K562 (cell line): Measurements from ENCODE around the gene SLC34A1. TPM values are rescaled to one million over a fixed set of nuclear protein-coding genes. Genes with fewer than 3 reads are reported as not detected.
A peak's percentile ranks its signal among the peaks of the same experiment; 100 is the strongest.

Experiments used
- EZH2 ChIP-seq: IDR thresholded peaks from 2 replicates; pipeline ENCODE4 v1.6.1; 2012; ENCODE audit warnings: low read depth, mild to moderate bottlenecking, inconsistent platforms, low read length, borderline replicate concordance
- FOSL1 ChIP-seq: fragments of 200-800 bp; sonication (Bioruptor generic); conservative IDR thresholded peaks from 2 replicates; pipeline ENCODE4 v1.6.1; 2016; ENCODE audit warnings: missing genetic modification characterization, missing compliant biosample characterization
- FOXA3 ChIP-seq, 2 experiments: fragments of 450-650 bp in 1 of 2; sonication (generic) in 1 of 2; formaldehyde crosslinking; IDR thresholded peaks in 1 of 2; conservative IDR thresholded peaks in 1 of 2; 2 replicates each; pipeline versions ENCODE4 v1.4.0 to v1.8.0; 2020 to 2022; ENCODE audit warnings: mild to moderate bottlenecking in 2 of 2, missing genetic modification reagents in 1 of 2
- IFI16 ChIP-seq: fragments of 250-450 bp; sonication (Bioruptor Pico); IDR thresholded peaks from 2 replicates; pipeline ENCODE4 v2.1.2; 2022; ENCODE audit warnings: mild to moderate bottlenecking, inconsistent platforms
- KAT2B ChIP-seq: IDR thresholded peaks from one replicate; pipeline ENCODE4 v1.6.1; 2012; ENCODE audit warnings: low read depth, mild to moderate bottlenecking, control low read depth, inconsistent platforms, low read length, moderate library complexity
- NFIC ChIP-seq: fragments of 450-650 bp; IDR thresholded peaks from 2 replicates; pipeline ENCODE4 v1.6.1; 2017; ENCODE audit warnings: mild to moderate bottlenecking, inconsistent platforms
- POLR3G ChIP-seq: IDR thresholded peaks from 2 replicates; pipeline ENCODE4 v1.6.1; 2011; ENCODE audit not compliant: insufficient read length, insufficient replicate concordance; ENCODE audit errors: extremely low read depth
- RFX7 ChIP-seq: fragments of 250-450 bp; sonication (Bioruptor Pico); IDR thresholded peaks from 2 replicates; pipeline ENCODE4 v1.5.1; 2021; ENCODE audit warnings: mild to moderate bottlenecking
- TCFL5 ChIP-seq: fragments of 250-450 bp; sonication (Bioruptor Pico); conservative IDR thresholded peaks from 2 replicates; pipeline ENCODE4 v1.6.1; 2021; ENCODE audit warnings: mild to moderate bottlenecking, moderate library complexity, matching md5 sums
- TGIF2 ChIP-seq: sonication (generic); formaldehyde crosslinking; IDR thresholded peaks from 2 replicates; pipeline ENCODE4 v1.8.1; 2022; ENCODE audit warnings: mild to moderate bottlenecking, missing genetic modification reagents, moderate library complexity
- XRCC4 ChIP-seq: IDR thresholded peaks from one replicate; pipeline ENCODE4 v1.6.1; 2011; ENCODE audit not compliant: insufficient read depth, insufficient read length; ENCODE audit errors: extremely low read depth
- ZBTB7A ChIP-seq: IDR thresholded peaks from 2 replicates; pipeline ENCODE4 v1.6.1; 2011; ENCODE audit warnings: low read depth, mild to moderate bottlenecking, low read length, moderate library complexity, borderline replicate concordance; ENCODE audit not compliant: control insufficient read depth
- ZNF217 ChIP-seq: sonication (generic); formaldehyde crosslinking; IDR thresholded peaks from 2 replicates; pipeline ENCODE4 v1.8.0; 2022; ENCODE audit warnings: mild to moderate bottlenecking, missing genetic modification reagents
- ZNF232 ChIP-seq: sonication (generic); formaldehyde crosslinking; IDR thresholded peaks from 2 replicates; pipeline ENCODE4 v1.8.0; 2022; ENCODE audit warnings: mild to moderate bottlenecking, missing genetic modification reagents
- polyA plus RNA-seq, 8 experiments: library from polyadenylated mRNA; depleted of rRNA in 4 of 8; stranded (reverse) in 5 of 8; unstranded in 3 of 8; fragments of >200 nt; fragmentation: Nextera tagmentation in 2 of 8; fragmentation: Illumina TruSeq in 1 of 8; extraction: Ambion mirVana in 2 of 8; extraction: Trizol in 1 of 8; gene quantifications; 2 replicates each; pipeline versions ENCODE4 v1.2.1 to v1.2.3, GENCODE V29; 2011 to 2014; ENCODE audit warnings: inconsistent platforms in 1 of 8, missing spikeins in 1 of 8
- total RNA-seq, 7 experiments: library from RNA; depleted of rRNA in 6 of 7; stranded (reverse); fragments of >200 nt in 6 of 7; fragmentation: Illumina TruSeq in 2 of 7; extraction: Trizol in 2 of 7; gene quantifications; 2 replicates each; pipeline versions ENCODE4 v1.2.1 to v1.2.3, GENCODE V29; 2011 to 2021; ENCODE audit warnings: low replicate concordance in 1 of 7
- TF ChIP-seq, protein P1 (sequence below): fragments of 200-600 bp; sonication (generic); IDR thresholded peaks from one replicate; pipeline ENCODE4 v1.6.1; 2012; ENCODE audit warnings: mild to moderate bottlenecking, low read depth, low read length, inconsistent platforms
- TF ChIP-seq, protein P2 (sequence below): fragments of 200-800 bp; sonication (Bioruptor generic); IDR thresholded peaks from 2 replicates; pipeline ENCODE4 v1.6.1; 2017; ENCODE audit warnings: missing genetic modification characterization, missing compliant biosample characterization

SLC34A1 gene
- total and polyA plus RNA-seq, 9 of the 15 experiments (the other 6 are each of a cell fraction or from before 2014, with no cell fraction given) = not detected

DNA sequence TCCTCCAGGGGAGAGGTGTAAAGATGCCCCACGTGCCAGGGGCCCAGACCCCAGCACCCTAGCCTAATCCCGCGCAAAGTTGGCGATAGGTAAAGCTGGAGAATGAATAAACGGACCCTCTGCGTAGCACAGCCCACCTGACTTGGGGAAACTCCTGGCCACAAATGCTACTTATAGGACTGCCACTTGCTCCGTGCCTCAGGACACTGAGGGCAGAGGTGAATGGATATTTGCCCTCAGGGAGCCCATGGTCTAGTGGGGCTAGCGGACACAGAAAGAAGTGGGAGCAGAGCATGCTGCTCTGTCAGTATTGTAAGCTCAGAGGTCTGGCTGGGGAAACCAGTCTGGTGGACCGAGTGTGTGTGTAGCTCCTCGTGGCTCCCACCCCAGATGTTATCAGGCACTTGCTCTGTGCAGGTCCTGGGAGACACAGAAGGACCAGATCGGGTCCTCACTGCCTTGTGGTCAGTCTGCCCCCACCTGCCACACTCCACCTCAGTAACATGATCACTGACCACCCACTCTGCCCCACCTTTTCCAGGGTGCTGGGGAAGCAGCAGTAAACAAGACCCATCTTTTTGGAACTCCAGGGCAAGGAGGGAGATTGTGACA is 43.1 kb downstream of the SLC34A1 start (continued):
- TF ChIP-seq, protein P1, sequence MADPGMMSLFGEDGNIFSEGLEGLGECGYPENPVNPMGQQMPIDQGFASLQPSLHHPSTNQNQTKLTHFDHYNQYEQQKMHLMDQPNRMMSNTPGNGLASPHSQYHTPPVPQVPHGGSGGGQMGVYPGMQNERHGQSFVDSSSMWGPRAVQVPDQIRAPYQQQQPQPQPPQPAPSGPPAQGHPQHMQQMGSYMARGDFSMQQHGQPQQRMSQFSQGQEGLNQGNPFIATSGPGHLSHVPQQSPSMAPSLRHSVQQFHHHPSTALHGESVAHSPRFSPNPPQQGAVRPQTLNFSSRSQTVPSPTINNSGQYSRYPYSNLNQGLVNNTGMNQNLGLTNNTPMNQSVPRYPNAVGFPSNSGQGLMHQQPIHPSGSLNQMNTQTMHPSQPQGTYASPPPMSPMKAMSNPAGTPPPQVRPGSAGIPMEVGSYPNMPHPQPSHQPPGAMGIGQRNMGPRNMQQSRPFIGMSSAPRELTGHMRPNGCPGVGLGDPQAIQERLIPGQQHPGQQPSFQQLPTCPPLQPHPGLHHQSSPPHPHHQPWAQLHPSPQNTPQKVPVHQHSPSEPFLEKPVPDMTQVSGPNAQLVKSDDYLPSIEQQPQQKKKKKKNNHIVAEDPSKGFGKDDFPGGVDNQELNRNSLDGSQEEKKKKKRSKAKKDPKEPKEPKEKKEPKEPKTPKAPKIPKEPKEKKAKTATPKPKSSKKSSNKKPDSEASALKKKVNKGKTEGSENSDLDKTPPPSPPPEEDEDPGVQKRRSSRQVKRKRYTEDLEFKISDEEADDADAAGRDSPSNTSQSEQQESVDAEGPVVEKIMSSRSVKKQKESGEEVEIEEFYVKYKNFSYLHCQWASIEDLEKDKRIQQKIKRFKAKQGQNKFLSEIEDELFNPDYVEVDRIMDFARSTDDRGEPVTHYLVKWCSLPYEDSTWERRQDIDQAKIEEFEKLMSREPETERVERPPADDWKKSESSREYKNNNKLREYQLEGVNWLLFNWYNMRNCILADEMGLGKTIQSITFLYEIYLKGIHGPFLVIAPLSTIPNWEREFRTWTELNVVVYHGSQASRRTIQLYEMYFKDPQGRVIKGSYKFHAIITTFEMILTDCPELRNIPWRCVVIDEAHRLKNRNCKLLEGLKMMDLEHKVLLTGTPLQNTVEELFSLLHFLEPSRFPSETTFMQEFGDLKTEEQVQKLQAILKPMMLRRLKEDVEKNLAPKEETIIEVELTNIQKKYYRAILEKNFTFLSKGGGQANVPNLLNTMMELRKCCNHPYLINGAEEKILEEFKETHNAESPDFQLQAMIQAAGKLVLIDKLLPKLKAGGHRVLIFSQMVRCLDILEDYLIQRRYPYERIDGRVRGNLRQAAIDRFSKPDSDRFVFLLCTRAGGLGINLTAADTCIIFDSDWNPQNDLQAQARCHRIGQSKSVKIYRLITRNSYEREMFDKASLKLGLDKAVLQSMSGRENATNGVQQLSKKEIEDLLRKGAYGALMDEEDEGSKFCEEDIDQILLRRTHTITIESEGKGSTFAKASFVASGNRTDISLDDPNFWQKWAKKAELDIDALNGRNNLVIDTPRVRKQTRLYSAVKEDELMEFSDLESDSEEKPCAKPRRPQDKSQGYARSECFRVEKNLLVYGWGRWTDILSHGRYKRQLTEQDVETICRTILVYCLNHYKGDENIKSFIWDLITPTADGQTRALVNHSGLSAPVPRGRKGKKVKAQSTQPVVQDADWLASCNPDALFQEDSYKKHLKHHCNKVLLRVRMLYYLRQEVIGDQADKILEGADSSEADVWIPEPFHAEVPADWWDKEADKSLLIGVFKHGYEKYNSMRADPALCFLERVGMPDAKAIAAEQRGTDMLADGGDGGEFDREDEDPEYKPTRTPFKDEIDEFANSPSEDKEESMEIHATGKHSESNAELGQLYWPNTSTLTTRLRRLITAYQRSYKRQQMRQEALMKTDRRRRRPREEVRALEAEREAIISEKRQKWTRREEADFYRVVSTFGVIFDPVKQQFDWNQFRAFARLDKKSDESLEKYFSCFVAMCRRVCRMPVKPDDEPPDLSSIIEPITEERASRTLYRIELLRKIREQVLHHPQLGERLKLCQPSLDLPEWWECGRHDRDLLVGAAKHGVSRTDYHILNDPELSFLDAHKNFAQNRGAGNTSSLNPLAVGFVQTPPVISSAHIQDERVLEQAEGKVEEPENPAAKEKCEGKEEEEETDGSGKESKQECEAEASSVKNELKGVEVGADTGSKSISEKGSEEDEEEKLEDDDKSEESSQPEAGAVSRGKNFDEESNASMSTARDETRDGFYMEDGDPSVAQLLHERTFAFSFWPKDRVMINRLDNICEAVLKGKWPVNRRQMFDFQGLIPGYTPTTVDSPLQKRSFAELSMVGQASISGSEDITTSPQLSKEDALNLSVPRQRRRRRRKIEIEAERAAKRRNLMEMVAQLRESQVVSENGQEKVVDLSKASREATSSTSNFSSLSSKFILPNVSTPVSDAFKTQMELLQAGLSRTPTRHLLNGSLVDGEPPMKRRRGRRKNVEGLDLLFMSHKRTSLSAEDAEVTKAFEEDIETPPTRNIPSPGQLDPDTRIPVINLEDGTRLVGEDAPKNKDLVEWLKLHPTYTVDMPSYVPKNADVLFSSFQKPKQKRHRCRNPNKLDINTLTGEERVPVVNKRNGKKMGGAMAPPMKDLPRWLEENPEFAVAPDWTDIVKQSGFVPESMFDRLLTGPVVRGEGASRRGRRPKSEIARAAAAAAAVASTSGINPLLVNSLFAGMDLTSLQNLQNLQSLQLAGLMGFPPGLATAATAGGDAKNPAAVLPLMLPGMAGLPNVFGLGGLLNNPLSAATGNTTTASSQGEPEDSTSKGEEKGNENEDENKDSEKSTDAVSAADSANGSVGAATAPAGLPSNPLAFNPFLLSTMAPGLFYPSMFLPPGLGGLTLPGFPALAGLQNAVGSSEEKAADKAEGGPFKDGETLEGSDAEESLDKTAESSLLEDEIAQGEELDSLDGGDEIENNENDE = no peak
- no peak for TF ChIP-seq XRCC4
- TF ChIP-seq, protein P2, sequence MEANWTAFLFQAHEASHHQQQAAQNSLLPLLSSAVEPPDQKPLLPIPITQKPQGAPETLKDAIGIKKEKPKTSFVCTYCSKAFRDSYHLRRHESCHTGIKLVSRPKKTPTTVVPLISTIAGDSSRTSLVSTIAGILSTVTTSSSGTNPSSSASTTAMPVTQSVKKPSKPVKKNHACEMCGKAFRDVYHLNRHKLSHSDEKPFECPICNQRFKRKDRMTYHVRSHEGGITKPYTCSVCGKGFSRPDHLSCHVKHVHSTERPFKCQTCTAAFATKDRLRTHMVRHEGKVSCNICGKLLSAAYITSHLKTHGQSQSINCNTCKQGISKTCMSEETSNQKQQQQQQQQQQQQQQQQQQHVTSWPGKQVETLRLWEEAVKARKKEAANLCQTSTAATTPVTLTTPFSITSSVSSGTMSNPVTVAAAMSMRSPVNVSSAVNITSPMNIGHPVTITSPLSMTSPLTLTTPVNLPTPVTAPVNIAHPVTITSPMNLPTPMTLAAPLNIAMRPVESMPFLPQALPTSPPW (CRISPR knock-in tag) = no peak
- no peak for TF ChIP-seq IFI16 (CRISPR knock-in tag)
- TF ChIP-seq RFX7 (CRISPR knock-in tag) = no peak
- 0 out of 2 replicates have a peak, but pooled peaks have one; percentile 3 for TF ChIP-seq NFIC
- no peak for TF ChIP-seq KAT2B
- TF ChIP-seq FOXA3 (CRISPR knock-in tag; conservative IDR thresholded peaks at IDR 0.05 in 1 of 2, IDR thresholded peaks at IDR 0.05 in 1 of 2) = peak in 1 of 2 experiments; percentile 85; a peak in 2 of 4 replicates
- no peak for TF ChIP-seq ZBTB7A
- TF ChIP-seq POLR3G = no peak
- no peak for TF ChIP-seq ZNF217 (CRISPR knock-in tag)
- no peak for TF ChIP-seq TCFL5 (CRISPR knock-in tag)
- TF ChIP-seq EZH2 = no peak
- TF ChIP-seq ZNF232 (CRISPR knock-in tag) = peak; percentile 15; the same call in 1 of the 2 replicates
- no peak for TF ChIP-seq FOSL1 (tag)
- no peak for TF ChIP-seq TGIF2 (CRISPR knock-in tag)
